ENCODE results near the gene PPP2R2C.

DNA sequence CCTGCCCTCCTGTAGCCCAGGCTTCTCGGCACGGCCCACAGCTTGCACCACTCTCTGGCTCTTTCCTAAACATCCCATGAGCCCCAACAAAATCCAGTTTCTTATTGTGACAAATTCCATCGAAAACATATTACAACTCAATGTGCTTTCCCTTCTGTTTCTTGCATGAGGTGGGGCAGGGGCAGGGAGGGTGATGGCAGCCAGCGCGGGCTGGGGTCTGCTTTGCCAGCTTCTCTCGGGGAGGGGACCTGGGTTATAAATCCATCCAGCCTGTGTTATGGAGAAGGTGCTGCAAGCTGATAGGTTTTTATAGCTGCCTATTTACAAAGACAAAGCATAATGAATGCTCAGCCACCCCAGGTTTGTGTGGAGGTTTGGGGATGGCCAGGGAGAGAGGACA lies 21.1 kb downstream of the PPP2R2C start:
- TF ChIP-seq, protein P1, sequence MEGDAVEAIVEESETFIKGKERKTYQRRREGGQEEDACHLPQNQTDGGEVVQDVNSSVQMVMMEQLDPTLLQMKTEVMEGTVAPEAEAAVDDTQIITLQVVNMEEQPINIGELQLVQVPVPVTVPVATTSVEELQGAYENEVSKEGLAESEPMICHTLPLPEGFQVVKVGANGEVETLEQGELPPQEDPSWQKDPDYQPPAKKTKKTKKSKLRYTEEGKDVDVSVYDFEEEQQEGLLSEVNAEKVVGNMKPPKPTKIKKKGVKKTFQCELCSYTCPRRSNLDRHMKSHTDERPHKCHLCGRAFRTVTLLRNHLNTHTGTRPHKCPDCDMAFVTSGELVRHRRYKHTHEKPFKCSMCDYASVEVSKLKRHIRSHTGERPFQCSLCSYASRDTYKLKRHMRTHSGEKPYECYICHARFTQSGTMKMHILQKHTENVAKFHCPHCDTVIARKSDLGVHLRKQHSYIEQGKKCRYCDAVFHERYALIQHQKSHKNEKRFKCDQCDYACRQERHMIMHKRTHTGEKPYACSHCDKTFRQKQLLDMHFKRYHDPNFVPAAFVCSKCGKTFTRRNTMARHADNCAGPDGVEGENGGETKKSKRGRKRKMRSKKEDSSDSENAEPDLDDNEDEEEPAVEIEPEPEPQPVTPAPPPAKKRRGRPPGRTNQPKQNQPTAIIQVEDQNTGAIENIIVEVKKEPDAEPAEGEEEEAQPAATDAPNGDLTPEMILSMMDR (IDR thresholded peaks at IDR 0.05) = no peak
- TF ChIP-seq POLR2A (IDR thresholded peaks at IDR 0.05) = no peak

Data from body of pancreas (tissue), 4 donors.